ENCODE data around the gene POU2F2.
"Not testable (repeated sequence)": the region's sequence is repeated elsewhere in the genome, so short reads cannot be mapped to it uniquely, and the experiment has no call there.

POU2F2 gene

DNA sequence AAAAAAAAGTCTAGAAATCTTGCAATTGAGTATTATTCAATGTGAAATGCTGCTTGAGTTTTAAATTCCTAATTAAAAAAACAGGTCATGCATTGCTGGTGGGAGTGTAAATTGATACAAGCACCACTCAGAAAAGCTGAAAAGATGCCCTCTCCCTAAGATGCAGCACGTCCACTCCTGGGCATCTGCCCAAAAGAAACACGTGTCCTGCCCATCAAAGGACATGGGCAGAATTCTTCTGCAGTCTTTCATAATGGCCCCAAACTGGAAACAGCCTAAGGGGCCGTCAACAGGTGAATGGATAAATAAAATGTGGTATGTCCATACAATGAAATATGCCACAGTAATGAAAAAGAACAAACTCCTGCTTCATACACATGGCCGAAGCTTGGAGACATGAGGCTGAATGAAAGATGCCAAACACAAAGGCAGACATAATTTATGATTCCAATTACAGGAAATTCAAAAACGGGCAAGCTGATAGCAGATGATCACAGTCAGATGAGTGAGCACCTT lies 7.8 kb downstream of the POU2F2 start:
- no peak for DNase-seq

DNA sequence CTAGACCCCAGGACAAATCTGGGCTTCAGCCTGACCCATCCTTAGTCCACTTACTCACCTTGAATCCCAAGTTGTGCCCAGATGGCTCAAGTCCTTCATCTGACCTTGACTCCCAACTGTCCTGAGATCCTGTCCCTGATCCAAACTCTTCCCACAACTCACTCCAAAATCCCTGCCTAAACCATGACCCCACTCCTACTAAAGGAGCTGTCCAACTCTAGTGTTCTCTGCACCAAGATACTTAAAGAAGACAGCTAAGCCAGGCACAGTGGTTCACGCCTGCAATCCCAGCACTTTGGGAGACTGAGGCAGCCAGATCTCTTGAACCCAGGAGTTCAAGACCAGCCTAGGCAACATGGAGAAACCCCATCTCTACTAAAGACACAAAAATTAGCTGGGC lies 8.5 kb downstream of the POU2F2 start:
- DNase-seq = no peak

DNA sequence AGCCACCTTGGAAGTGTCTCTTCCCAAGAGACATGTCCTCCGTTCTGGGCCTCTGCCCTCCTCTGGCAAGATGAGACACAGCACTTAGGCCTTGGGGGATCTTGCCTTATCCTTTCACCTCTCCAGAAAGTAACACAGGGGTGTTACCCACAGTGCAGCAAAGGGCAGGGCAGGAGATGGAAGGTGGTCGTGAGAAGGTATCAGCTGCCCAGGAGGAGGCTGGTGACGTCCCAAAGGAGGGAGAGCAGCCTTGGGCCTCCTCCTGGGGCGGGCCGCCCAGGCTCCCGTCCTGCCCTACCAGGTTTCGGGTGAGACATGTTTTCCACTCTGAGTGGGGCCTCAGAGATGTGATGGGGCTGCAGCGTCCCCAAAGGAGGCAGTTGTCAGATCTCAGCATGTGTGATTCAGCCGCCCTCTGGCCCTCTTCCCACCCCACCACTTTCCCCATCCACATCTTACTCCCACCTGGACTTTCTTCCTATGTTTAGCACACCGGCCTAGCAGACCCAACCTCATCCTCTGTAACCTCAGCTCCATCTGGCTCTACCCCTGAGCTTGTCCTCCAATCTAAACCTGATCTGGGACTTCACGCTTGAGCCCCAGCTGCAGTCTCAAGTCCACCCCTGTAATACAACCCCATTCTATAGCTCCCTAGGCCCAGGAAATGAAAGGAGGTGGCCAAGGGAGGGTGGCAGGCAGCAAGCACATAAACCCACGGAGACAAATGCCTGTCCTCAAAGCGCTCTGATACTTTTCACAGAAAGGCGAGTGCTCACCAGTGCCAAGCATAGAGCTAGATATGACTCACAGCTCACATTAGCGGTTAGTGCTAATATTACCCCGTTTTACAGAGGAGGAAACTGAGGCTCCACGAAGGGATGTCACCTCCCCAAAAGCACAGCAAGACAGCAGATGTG lies 9.3 kb downstream of the POU2F2 start:
- DNase-seq = peak; percentile 42

- DNase-seq = no peak
Observed at GRCh38 chr19:42121656-42122069, 10.6 kb downstream of the POU2F2 start.

DNA sequence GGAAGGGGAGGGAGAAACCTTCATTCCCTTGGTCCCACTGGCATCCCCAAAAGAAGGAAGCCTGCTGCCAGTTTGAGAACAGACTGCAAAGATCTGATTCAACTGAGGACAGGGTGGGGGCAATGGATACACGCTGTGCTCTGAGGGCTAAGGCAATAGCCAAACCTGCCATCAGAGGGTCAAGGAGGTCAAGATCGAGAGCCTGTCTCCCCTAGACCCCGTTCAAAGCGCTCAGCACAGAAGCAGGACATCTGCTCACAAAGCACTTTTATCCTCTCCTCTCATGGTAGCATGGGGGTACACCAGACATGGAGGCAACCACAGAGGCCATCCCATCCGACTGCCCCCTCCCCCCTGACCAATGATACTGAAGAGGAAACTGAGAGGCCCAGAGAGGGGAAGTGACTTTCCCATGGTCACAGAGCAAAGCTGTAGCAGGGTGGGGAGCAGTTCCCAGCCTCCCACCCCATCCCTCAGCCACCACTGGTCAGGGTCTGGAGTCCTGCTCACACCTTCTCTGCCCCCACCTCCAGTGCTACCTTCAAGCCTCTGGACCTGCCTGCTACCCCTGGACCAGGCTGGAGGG lies 11.1 kb downstream of the POU2F2 start:
- DNase-seq = no peak

DNA sequence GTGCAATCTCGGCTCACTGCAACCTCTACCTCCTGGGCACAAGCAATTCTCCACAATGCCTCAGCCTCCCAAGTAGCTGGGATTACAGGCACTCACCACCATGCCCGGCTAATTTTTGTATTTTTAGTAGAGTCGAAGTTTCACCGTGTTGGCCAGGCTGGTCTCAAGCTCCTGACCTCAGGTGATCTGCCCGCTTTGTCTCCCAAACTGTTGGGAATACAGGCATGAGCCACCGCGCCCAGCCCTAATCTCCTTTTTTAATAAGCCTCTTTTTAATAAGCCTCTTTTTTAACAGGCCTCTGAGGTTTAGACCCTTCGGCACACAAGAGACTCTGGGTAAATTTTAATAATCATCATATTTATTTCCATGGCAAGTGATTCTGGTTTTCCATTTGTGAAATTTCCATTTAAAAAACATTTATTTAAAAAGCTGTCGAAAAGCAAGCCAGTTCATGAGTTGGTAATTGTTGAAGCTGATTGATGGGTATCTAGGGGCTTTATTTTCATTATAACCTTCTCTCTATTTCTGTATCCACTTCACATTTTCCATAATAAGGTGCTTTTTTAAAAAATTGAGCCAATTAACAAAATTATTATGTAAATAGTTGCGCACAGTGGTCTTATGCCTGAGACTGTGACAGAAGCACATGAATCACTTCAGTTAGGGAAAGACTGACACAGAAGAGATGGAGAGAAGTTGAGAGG lies 11.8 kb downstream of the POU2F2 start:
- DNase-seq = peak; percentile 91

DNA sequence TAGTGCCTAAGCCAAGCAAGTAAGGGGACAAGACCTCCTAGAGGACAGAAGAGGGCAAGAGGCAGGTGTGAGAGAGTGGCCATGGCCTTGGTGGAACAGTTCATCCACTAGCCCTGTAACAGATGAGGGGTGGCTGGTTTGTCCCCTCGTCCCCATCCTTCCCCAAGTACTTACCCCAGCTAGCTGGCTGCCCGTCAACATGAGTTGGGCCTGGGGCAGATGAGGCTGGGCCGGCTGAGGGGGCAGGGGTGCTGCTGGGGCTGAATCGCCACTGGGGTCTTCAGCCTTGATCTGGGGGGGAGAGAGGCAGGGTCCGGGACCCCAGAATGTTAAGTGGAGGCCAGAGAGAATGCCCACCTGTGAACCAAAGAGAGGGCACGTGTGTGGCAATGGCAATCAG lies 15.2 kb downstream of the POU2F2 start:
- no peak for DNase-seq

DNA sequence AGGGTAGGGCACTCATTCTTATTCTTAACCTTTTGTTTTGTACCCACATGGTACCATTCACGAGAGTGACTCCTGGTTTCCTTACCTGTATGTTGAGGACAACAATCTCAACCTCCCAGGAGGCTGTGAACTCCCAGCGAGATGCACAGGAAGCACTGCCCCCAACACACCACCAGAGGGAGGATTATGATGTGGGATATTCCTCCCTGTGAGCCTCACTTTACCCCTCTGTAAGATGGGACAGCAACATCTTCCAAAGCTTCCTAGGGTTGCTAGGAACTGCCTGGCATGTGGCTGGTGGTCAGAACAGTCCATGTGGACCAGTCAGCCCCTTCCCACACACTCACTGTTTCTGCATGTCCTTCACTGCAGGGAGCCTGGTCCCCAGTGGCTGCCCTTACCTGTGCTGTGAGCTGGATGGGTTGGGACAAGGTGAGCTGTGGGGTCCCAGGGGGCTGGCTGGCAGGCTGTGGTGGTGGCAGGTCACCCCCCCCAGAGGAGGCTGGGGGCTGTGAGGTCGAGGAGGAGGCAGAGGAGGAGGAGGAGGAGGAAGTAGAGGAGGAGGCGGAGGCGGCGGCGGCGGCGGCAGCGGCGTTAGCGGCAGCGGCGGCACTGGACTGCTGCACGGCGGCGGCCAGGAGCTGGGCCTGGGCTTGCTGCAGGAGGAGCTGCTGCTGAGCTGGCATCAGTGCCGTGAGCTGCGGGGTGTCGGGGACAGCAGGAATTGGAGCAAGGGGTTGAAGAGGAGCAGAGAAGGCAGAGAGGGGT lies 15.8 kb downstream of the POU2F2 start:
- DNase-seq = no peak

- peak; percentile 49 for DNase-seq
Observed at GRCh38 chr19:42115705-42116104, 16.5 kb downstream of the POU2F2 start.

GRCh38 chr19:42115219-42115618 lies 17.0 kb downstream of the POU2F2 start:
- no peak for DNase-seq

DNA sequence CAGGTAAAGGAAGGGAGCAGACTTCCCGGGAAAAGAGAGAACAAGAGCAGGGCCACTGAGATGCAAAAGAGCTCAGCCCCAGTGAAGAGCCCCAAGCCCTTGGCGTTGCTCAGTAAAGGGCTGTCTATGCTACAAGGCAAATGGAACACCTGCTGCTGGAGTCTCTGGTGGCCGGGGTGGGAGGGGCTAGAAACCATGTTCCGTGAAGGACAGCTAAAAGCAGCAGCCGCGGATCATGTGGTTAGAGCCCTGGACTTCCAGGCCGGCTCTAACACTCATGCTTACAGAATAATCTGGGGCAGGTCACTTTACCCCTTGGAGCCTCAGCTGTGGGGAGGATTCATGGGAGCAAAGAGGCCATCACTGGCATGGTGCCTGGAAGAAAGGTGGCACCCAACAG lies 17.8 kb downstream of the POU2F2 start:
- peak; percentile 96 for DNase-seq

DNA sequence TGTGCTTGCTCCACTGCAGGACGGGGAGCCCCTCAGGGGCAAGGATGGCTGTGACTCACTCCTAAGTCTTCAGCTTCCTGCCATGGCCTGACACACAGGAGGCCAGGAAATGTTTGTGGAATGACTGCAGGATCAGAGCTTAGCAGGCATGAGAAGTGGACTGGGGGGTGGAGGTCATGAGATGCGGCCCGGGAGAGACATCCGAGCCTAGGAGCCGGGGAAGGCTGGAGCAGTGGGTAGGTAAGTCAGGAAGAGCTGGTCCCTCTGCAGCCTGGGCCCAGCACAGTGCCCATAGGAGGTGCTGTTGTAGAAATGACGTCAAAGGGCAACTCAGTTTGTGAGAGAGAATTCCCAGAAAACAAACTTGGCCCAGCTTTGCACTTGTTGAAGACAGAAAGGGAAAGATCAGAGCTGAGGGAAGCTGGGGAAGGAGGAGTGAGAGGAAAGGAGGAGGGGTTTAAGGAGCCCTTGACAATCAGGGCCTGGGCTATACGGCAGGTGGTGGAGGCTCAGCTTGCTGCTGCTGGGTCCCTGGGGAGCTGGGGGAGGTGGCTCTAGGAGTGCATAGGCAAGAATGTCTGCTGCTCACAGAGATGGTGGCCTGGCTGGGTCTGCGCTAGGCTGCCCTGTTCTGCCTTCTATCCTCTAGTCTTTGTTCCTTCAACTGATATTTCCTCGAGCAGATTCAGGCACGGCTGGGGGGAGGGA lies 18.5 kb downstream of the POU2F2 start:
- DNase-seq = peak; percentile 99

DNA sequence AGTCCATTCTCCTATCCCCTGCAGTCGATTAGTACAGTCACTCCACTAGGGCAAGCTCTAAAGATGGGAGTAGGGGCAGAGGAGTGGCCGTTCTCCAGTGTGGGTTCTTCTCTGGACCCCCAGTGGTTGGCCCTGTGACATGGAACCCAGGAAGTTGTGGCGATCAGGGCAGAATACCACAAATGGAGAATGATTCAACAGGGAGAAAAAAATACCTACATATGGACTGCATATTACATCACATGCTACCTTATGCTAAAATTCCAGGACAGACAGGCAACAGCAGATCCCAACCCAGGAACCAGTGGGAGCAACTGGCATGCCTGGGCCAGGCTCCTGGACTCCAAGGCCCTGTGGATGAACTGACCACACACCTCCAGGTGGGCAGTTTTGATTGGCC lies 20.4 kb downstream of the POU2F2 start:
- DNase-seq = no peak

GRCh38 chr19:42111384-42111783 lies 20.9 kb downstream of the POU2F2 start:
- no peak for DNase-seq

GRCh38 chr19:42110658-42111057 lies 21.6 kb downstream of the POU2F2 start:
- DNase-seq = no peak

GRCh38 chr19:42109896-42110295 lies 22.4 kb downstream of the POU2F2 start:
- no peak for DNase-seq

DNA sequence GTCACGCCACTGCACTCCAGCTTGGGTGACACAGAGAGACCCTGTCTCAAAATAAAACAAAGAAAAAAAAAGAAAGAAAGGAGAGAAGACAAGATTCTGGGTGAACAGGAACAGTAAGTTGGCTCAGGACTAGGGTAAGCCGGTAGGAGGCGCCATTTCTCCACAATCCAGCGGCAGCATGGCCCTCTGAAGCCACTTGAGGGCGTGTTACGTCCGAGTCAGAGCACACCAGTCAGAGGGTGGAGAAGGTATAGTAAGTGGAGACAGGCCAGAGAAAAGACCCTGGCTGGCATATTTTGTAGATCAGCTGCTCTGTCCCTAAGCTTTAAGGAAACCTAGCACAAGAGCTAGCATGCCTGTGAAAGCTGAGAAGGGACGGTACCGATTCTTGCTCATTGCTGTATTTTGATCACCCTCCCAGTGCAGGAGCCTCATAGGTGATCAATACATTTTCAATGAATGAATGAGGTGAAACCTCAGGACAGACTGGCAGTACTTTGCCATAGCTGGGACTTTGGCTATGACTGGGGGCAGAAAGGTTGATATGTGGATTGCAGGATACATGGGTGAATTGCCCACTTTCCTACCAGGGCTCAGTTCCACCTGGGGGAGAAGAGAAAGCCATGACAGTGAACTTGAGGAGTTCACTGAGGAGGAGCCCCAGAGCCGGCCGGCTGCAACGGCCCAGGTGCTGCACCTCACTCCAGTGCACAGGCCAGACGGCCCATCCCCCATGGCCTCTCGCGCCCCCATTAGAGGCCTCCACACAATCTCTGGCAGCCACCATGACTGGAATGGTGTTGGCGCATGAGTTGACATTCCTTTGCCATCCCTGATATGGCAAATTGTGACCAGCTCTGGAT lies 23.5 kb downstream of the POU2F2 start:
- DNase-seq = peak; percentile 97

- DNase-seq = no peak
Observed at GRCh38 chr19:42105368-42105767, 26.9 kb downstream of the POU2F2 start.

GRCh38 chr19:42102877-42103276 lies 29.4 kb downstream of the POU2F2 start:
- no peak for DNase-seq

DNA sequence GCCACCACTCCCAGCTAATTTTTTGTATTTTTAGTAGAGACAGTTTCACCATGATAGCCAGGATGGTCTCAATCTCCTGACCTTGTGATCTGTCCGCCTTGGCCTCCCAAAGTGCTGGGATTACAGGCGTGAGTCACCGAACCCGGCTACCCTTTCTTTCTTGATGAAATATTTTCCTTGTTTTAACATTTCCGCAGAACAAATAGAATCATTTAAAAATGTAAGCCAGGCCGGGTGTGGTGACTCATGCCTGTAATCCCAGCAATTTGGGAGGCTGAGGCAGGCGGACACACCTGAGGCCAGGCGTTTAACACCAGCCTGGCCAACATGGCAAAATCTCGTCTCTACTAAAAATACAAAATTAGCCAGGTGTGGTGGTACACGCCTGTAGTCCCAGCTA lies 32.0 kb downstream of the POU2F2 start:
- DNase-seq = not testable (repeated sequence)

GRCh38 chr19:42099336-42099925 lies 32.8 kb downstream of the POU2F2 start:
- DNase-seq = no peak
